ENCODE data around the gene TWSG1.
"Not testable (repeated sequence)": the region's sequence is repeated elsewhere in the genome, so short reads cannot be mapped to it uniquely, and the experiment has no call there.

TWSG1 gene

DNA sequence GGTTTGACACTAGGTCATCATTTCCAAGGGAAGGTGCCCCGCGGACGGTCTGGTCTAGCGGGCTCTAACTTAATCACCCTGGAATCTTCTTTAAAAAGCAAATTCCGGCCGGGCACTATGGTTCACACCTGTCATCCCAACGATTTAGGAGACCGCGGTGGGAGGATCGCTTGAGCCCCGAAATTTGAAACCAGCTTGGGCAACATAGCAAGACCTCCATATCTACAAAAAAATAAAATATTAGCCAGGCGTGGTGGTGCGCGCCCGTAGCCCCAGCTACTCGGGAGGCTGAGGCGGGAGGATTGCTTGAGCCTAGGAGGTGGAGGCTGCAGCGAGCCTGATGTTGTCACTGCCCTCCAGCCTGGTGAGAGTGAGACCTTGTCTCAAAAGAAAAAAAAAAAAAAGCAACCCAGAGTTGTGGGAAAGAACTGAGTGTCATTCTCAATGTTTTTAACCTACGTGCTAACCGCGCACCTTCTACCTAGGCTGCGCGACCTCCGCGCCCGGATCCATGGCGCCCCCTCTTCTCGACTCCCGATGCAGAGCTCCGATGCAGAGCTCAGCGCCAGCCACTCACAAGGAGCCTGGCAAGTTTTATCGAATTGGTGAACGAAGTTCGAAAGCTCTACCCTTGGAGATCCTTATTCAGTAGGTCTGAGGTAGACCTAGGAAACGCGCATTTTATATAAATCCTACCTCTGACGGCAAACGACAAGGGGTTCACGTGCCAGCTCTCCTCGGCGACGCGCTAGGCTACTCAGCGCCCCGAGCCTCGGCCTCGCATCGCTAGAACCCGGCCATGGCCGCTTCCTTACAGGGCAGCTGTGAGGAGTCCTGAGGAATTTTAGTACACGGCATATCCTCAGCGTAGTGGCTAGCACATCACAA, 888 bp upstream of the TWSG1 start:
- peak overlapping the region in 18 of 21 experiments; percentile 18 to 81 (median 51) for H3K27ac ChIP-seq
- H3K4me3 ChIP-seq = peak overlapping the region; percentile 63 to 98 (median 81)

DNA sequence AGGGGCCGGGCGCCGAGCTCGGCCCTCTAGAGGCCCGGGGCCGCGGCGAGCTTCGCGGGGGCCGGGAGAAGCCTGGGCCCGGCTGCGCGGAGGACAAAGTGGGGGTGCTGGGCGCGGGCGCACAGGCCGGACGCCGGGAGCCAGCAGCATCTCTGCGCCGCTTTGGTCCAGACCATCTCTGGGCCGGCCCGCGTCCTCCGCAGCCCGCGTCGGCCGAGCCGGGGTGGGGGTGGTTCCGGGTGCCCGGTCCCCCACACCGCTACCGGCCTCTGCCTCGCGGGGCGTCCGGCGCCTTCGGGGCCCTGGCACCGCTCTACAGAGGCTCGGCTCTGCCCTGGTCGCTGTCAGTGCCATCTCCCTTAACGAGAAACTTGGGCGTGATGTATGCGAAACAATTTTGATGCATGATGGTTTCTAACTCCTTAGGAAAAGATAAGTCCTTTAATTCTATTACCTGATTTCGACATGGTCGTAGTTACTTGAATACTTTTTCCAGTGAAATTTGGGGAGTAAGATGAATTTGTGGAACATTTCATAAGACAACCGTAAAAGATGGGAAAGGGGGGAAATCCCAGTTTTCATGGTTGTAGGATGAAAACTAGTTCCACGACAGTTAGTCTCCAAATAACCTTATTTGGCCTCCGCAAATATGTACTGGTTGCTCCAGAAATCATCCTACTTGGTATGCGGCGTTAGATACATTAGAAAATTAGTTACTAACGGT, 562 bp downstream of the TWSG1 start:
- peak overlapping the region; percentile 55 to 92 (median 84) for H3K27ac ChIP-seq
- H3K4me3 ChIP-seq = peak overlapping the region; percentile 63 to 98 (median 81)

DNA sequence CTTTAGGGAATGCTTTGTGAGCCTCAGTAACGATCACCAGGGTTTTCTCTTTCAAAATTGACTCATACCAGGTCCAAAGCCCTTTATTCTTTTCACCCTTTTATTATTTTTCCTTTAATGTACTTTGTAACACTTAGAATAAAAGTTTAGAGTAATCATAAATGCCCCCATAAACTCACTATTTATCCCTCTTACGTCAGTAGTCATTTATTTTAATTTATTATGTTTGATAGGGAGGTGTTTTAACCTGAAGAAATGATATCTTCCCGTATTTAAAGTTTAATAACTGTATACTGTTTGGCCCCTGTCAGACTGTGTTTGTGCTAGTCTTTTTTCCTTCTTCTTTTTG, 1.1 kb downstream of the TWSG1 start:
- Histone ChIP-seq H3K27ac (peak overlapping the region in 7 of 21 experiments; percentile 55 to 92 (median 87)), H3K4me3 (peak overlapping the region; percentile 63 to 98 (median 81))

DNA sequence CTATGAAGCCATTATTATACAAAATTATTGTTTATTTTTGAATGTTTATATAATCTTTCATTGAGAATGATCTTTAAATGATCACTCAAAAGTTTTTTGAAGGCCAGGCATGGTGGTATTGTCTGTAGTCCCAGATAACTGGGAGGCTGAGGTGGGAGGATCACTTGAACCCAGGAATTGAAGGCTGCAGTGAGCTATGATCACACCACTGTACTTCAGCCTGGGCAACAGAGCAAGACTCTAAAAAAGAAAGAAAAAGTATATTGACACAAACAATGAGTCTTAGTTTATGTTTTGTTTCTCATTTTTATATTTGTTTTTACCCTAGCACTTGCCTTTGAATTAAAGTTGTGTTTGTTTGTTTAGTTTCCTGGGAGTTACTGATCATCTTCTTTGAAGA, 2.3 kb downstream of the TWSG1 start:
- H3K27ac ChIP-seq = no peak overlapping the region

DNA sequence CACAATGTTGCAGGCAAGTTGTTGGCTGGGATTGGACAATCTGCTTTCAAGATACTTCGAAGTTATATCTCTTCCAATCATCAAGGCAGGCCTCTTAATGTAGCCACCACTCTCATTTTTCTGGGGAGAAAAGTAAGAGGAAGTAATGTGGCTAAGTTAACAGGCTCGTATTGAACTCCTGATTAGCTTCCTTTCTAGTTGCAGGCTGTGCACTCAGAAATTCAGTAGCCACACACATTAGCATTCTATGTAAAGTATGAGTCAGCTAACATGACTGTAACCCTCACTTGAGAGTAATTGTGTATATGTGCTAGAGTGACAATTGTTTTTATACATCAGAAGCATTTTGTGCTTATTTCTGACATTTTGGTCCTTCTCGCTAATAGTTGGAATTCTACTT, 3.3 kb downstream of the TWSG1 start:
- H3K27ac ChIP-seq = no peak overlapping the region

More for the DNA sequence above, 2.3 kb downstream of the TWSG1 start:
- no peak overlapping the region for H3K4me3 ChIP-seq

DNA sequence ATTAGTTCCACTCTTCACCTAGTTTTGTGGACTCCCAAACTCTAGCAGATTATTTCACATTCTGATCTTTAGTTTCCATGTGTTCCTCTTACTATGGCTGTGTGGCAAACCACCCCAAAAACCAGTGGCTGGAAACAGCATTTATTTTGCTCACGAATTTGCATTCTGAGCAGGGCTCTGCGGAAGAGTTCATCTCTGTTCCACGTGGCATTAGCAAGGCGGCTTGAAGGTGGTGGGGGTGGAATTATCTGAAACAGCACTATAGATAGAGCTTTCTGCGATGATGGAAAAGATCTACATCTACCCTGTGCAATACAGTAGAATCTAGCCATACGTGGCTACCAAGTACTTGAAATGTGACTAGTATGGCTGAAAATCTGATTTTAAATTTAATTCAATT, 5.9 kb downstream of the TWSG1 start:
- Histone ChIP-seq H3K27ac (no peak overlapping the region), H3K4me3 (no peak overlapping the region)

More for the DNA sequence above, 3.3 kb downstream of the TWSG1 start:
- H3K4me3 ChIP-seq = no peak overlapping the region

DNA sequence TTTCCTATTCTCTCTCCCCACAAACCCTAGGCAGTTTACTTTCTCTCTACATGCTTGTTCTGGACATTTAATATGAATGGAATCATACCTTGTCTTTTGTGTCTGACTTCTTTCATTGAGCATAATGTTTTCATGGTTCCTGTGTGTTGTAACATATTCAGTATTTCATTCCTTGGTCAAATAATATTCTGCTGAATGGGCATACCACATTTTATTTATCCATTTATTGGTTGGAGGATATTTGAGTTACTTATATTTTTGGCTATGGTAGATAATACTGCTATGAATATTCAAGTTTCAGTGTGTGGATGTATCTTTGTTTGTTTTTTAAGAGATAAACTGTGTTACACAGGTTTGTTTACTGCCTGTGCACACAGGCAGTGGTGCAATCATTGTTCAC, 9.0 kb downstream of the TWSG1 start:
- Histone ChIP-seq H3K27ac (no peak overlapping the region), H3K4me3 (no peak overlapping the region)

DNA sequence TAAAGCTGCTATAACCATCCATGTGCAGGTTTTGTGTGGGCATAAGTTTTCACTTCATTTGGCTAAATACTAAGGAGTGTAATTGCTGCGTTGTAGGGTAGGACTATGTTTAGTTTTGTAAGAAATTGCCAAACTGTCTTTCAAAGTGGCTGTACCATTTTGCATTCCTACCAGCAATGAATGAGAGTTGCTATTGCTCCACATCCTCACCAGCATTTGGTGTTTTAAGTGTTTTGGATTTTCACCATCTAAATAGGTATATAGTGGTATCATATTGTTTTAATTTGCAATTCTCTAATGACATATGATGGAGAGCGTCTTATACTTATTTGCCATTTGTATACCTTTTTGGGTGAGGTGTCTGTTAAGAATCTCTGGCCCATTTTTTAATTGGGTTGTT, 12.2 kb downstream of the TWSG1 start:
- Histone ChIP-seq H3K27ac (no peak overlapping the region), H3K4me3 (no peak overlapping the region)

DNA sequence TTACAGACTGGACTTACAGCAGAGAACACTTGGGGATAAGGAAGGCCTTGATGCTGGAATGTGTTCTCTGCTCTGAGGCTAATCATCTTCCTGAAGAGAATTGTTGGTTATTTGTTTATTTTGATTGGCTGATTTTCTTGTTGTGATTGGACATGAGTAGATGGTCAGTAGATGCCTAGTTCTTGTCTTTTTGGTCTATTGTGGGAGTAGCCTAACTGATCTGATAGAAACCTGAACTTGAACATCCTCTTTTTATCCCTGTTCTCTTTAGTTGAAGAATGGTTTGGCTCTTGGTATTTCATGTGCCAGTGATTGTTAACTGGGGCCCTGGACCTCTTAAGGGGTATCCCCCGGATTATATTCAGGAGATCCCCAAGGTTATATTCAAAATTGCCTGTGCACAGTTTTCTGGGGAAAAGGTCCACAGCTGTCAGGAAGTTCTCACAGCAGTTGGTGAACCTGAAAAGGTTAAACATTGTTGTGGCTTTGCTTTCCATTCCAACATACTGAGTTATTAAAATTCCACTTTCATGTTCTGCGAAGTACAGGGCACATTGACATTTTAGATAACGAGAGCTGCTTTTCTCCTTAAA, 13.6 kb downstream of the TWSG1 start:
- H3K27ac ChIP-seq = peak overlapping the region in 2 of 21 experiments; percentile 9 to 15
- no peak overlapping the region for H3K4me3 ChIP-seq

DNA sequence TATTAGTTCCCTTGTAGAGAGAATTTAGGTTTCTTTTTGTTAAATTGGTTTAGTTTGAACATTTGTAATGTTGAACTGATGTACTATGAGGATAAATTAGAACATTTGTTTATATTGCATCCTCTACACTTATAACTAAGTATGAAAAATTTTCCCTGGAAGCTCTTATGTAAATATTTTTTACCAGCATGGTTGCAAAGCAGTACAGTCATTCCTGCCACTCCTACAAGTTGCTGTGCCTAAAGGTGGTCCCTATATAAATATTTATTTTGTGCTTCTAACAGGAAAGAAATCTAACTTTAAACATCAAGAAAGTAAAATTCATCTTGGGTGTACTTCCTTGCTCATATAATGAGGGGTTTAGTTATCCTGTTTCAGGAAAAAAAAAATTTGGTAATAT, 14.2 kb downstream of the TWSG1 start:
- no peak overlapping the region for H3K4me3 ChIP-seq
- no peak overlapping the region for H3K27ac ChIP-seq

DNA sequence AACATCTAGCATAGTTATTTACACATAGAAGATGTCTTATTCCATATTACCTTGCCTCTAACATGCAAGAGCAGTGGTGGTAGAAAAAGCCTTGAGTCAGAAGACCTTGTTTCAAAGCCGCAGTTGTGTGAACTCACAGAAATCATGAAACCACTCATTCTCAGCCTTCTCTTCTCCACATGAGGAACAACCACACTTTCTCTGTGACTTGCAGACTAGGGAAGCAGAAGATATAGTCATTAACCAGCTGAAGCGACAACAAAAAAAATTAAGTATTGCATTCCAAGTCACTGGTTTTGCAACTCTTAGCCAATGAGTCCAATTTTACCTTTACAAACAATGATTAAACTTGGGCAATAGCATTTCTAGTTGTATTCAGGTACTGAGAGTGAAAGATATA, 19.0 kb downstream of the TWSG1 start:
- Histone ChIP-seq H3K27ac (no peak overlapping the region), H3K4me3 (no peak overlapping the region)

DNA sequence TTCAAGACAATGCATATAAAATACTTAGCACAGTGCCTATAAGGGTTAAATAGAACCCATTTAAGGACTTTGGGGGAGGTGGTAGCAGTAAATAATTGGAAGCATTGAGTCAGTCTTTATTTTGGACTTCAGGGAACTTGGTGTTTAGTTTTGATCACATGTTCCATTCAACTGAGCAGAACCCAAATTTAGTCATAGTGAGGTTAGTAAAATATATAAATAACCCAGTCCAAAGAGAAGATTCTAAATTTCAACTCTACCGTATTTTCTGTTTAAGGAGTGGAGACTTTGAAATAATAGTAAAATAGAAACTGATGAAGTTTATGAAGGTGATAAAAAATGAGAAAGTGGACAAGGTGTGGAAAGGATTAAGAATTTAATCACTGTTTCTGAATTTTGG, 19.7 kb downstream of the TWSG1 start:
- Histone ChIP-seq H3K4me3 (no peak overlapping the region), H3K27ac (no peak overlapping the region)

DNA sequence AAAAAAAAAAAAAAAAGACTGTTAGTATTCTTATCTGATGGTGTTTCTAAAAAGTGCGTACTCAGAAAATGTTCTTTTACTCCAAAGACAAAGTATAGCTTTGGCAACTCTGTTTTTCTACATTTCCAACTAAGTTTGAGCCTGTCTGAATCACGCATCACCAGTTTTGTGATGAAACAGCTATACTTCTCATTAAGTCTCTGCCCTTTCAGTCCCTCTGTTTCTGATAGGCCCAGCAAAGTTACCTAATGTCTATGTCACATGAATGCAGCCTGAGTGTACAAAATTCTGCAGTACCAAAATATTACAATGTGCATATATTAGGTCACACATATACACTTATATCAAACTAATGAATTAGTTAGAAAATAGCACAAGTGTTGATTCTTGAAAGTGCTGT, 22.4 kb downstream of the TWSG1 start:
- Histone ChIP-seq H3K4me3 (no peak overlapping the region), H3K27ac (no peak overlapping the region)

DNA sequence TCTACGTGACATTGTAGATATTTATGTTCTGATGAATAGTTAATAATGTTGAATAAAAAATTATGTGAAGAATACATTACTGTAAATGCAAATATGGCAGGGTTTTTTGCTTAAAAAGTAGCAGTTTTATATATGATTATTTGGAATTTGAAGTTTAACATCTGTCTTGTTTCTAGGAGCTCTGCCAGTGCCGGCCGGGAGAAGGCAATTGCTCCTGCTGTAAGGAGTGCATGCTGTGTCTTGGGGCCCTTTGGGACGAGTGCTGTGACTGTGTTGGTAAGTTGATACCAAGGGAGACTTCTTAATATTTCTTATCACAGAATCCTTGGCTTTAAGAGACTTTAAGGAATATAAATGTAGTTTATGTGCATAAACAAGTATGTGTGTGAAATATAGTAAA, 25.2 kb downstream of the TWSG1 start:
- no peak overlapping the region for H3K27ac ChIP-seq
- no peak overlapping the region for H3K4me3 ChIP-seq

DNA sequence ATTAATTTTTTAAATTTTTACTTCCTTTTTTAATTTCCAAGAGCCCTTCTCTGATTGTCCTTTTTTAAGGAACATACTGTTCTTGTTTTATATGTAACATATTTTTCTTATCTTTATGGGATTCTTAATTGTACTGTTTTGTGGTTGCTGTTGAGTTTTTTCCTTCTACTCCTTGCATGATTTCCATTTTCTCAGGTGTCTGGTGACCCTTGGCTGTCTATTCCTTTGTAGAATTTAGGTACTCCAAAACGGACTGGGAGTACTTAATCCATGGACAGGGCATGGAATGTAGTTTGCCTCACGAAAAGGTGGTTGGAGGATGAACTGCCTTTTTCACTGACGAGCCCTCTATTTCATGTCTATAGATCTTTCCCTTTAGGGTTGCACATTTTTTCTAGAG, 26.6 kb downstream of the TWSG1 start:
- no peak overlapping the region for H3K4me3 ChIP-seq
- no peak overlapping the region for H3K27ac ChIP-seq

DNA sequence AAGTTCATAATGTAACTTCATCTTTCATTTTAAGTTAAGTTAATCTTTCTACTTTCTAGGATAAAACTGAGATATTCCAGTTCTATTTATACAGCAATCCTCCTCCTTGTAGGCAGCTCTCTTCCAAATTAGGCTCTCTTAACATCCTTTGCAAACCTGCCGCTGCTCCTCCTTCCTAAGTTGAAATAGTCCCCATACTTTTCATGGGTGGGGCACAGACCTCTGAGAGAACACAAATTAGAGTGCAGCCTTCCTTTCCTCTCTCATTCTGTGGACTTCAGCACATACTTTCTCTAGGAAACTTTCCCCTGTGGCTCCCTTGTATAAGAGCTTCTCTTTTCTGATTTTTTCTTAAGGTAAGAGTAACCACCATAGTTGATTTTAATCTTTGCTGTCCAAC, 28.3 kb downstream of the TWSG1 start:
- no peak overlapping the region for H3K4me3 ChIP-seq
- H3K27ac ChIP-seq = no peak overlapping the region

DNA sequence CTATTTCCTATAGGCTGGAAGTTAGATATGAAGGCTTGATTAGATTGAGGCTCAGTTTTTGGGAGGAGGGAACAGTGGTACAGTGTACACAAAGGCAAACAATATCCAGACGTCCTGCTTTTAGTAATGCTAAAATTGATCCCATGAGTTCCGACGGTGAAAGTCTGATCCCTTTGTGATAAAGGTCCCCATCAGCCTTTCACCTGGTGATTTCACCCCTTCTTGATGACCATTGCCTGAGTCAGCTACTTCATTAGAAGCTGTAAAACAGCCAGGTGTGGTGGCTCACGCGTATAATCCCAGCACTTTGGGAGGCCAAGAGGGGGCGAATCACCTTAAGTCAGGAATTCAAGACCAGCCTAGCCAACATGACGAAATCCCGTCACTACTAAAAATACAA, 29.7 kb downstream of the TWSG1 start:
- no peak overlapping the region for H3K27ac ChIP-seq

DNA sequence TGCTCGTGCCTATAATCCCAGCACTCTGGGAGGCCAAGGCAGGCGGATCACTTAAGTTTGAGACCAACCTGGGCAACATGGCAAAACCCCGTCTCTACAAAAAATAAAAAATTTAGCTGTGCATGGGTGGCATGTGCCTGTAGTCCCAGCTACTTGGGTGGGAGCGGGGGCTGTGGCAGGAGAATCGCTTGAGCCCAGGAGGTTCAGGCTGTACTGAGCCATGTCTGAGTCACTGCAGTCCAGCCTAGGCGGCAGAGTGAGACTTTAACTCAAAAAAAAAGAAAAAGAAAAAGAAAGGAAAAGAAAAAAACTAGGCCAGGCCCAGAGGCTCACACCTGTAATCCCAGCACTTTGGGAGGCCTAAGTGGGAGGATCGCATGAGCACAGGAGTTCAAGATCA, 30.8 kb downstream of the TWSG1 start:
- Histone ChIP-seq H3K4me3 (no peak overlapping the region), H3K27ac (no peak overlapping the region)

More for the DNA sequence above, 29.7 kb downstream of the TWSG1 start:
- no peak overlapping the region for H3K4me3 ChIP-seq

DNA sequence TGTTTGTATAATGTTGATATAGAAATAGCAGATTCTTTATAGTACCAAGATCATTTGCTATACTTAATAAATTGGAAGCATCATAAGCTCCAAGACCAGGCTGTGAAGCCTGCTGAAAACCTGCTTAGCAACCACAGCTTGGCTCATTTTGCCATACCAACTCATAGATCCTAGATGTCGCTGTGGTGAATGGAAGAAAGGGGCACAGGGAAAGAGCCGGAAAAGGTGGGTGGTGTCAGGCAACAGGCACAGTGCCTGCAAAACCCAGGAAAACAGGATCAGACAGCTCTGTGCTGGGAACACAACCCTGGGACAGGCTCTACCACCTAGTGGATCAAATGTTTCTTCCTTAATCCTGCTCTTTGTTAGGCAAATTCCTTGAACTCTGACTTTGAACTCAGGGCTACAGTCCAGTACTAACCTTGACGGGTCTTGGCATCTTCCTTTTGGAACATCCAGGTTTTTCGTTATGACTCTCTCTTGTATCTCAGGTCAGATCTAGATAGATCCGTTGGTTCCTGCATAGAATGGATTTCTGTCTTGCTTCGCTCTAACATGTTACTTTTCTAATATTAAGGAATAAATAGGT, 31.6 kb downstream of the TWSG1 start:
- Histone ChIP-seq H3K27ac (peak overlapping the region in 1 of 21 experiments; percentile 50), H3K4me3 (no peak overlapping the region)

DNA sequence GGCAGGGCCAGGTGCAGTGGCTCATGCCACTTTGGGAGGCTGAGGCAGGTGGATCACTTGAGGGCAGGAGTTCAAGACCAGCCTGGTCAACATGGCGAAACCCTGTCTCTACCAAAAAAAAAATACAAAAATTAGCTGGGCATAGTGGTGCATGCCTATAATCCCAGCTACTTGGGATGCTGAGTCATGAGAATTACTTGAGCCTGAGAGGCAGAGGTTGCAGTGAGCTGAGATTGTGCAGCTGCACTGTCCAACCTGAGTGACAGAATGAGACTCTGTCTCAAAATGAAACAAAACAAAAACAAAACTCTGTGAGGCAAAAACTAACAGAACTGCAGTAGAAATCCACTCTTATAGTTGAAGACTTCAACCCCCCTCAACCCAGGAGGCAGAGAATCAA, 38.7 kb downstream of the TWSG1 start:
- H3K4me3 ChIP-seq, H3K27ac ChIP-seq: not testable (repeated sequence)
